ENCODE data around the gene ANKRD12. TPM values are rescaled to one million over a fixed set of nuclear protein-coding genes. Genes with fewer than 3 reads are reported as not detected.
"Not testable (repeated sequence)": the region's sequence is repeated elsewhere in the genome, so short reads cannot be mapped to it uniquely, and the experiment has no call there.

Gene ANKRD12
- total and polyA plus RNA-seq, 10 of the 15 experiments (the other 5 are each of a cell fraction or from before 2014, with no cell fraction given): 5.9 to 45.7 (median 20.2) TPM

DNA sequence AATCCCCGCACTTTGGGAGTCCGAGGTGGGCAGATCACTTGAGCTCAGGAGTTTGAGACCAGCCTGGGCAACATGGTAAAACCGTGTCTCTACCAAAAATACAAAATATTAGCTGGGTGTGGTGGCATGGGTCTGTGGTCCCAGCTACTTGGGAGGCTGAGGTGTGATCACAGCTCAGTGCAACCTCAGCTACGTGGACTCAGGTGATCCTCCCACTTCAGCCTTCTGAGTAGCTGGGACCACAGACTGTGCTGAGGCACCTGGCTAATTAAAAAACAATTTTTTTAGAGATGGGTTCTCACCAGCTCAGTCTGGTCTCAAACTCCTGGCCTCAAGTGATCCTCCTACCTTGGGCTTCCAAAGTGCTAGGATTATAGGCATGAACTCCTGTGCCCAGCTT lies 23.4 kb downstream of the ANKRD12 start:
- ChIA-PET RAD21 (ENCODE audit: unreplicated experiment) (no interaction called here), POLR2A (interaction anchor here (0.5 to 0.6 kb wide), 3 partner anchors 68 to 638 kb away, joined by 3 read pairs; no protein-coding TSS in a partner anchor), CTCF (interaction anchor here (0.9 to 1.8 kb wide), 6 partner anchors 11 to 463 kb away, joined by 3 to 8 read pairs (median 4); no protein-coding TSS in a partner anchor), SMC1A (ENCODE audit: uncharacterized antibody, unreplicated experiment) (interaction anchor here (1.0 to 2.6 kb wide), 6 partner anchors 11 to 355 kb away, joined by 3 to 9 read pairs (median 4); no protein-coding TSS in a partner anchor)
- Histone ChIP-seq H4K20me1 (ENCODE audit: control insufficient read depth, insufficient read depth) (no peaks in the 10 kb centered on the region; the same call in 1 of the 2 replicates), H3K4me3 (no peak overlapping the region), H3K36me3 (ENCODE audit: control insufficient read depth in 2 of 2, insufficient read depth in 2 of 2, low read length in 1 of 2) (peaks cover 0 to 2% of the 10 kb centered on the region in 2 experiments), H3K4me1 (ENCODE audit: control insufficient read depth, insufficient read depth, low read length) (no peaks in the 10 kb centered on the region), H3K9ac (ENCODE audit: control insufficient read depth, insufficient read depth, low read length) (no peak overlapping the region), H3K79me2 (ENCODE audit: control insufficient read depth, insufficient read depth, low read length) (peaks cover 66% of the 10 kb centered on the region), H3K9me3 (replicated peaks; ENCODE audit: control insufficient read depth, insufficient read depth, low read length) (peaks cover 17% of the 10 kb centered on the region), H3K27ac (ENCODE audit: control insufficient read depth, insufficient read depth) (no peak overlapping the region), H2AFZ (ENCODE audit: control insufficient read depth, low read depth, low read length) (no peak overlapping the region), H3K27me3 (replicated peaks in 1 of 2; ENCODE audit: control insufficient read depth in 2 of 2, insufficient read depth in 2 of 2, low read length in 1 of 2) (no peaks in the 10 kb centered on the region), H3K4me2 (ENCODE audit: control insufficient read depth, insufficient read depth) (no peak overlapping the region)
- BruUV-seq (replicated peaks): no TSS peak
- TF ChIP-seq NBN (IDR thresholded peaks at IDR 0.05) (no peak), RFX5 (IDR thresholded peaks at IDR 0.05; ENCODE audit: low read depth, low read length) (no peak)
- TF ChIP-seq, protein P1, sequence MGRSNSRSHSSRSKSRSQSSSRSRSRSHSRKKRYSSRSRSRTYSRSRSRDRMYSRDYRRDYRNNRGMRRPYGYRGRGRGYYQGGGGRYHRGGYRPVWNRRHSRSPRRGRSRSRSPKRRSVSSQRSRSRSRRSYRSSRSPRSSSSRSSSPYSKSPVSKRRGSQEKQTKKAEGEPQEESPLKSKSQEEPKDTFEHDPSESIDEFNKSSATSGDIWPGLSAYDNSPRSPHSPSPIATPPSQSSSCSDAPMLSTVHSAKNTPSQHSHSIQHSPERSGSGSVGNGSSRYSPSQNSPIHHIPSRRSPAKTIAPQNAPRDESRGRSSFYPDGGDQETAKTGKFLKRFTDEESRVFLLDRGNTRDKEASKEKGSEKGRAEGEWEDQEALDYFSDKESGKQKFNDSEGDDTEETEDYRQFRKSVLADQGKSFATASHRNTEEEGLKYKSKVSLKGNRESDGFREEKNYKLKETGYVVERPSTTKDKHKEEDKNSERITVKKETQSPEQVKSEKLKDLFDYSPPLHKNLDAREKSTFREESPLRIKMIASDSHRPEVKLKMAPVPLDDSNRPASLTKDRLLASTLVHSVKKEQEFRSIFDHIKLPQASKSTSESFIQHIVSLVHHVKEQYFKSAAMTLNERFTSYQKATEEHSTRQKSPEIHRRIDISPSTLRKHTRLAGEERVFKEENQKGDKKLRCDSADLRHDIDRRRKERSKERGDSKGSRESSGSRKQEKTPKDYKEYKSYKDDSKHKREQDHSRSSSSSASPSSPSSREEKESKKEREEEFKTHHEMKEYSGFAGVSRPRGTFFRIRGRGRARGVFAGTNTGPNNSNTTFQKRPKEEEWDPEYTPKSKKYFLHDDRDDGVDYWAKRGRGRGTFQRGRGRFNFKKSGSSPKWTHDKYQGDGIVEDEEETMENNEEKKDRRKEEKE (IDR thresholded peaks at IDR 0.05): no peak
- DNase-seq (ENCODE audit: low read depth, low spot score) (no peak), FAIRE-seq (no peak), ATAC-seq (no peak)
- intact Hi-C loops (cut with micrococcal nuclease; ENCODE audit: unreplicated experiment) (no loop called here), in situ Hi-C loops (cut with MboI) (no loop called here)
- WGBS (ENCODE audit: insufficient coverage, insufficient replicate concordance, low lambda C conversion rate, missing lambda C conversion rate): 96% methylated on average over 4 of the region's 4 CpGs

DNA sequence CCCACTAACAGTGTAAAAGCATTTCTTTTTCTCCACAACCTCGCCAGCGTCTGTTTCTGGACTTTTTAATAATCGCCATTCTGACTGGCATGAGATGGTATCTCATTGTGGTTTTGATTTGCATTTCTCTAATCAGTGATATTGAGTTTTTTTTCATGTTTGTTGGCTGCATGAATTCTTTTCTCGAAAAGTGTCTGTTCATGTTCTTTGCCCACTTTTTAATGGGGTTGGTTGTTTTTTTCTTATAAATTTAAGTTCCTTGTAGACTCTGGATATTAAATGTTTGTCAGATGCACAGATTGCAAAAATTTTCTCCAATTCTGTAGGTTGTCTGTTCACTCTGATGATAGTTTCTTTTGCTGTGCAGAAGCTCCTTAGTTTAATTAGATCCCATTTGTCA lies 26.1 kb downstream of the ANKRD12 start:
- H3K4me3 ChIP-seq; SMC1A ChIA-PET (ENCODE audit: uncharacterized antibody, unreplicated experiment); H3K4me2 ChIP-seq (ENCODE audit: control insufficient read depth, insufficient read depth); in situ Hi-C loops (cut with MboI); DNase-seq (ENCODE audit: low read depth, low spot score); H3K4me1 ChIP-seq (ENCODE audit: control insufficient read depth, insufficient read depth, low read length); POLR2A ChIA-PET; FAIRE-seq; ATAC-seq; RAD21 ChIA-PET (ENCODE audit: unreplicated experiment); CTCF ChIA-PET; H3K27me3 ChIP-seq (replicated peaks in 1 of 2; ENCODE audit: control insufficient read depth in 2 of 2, insufficient read depth in 2 of 2, low read length in 1 of 2); H3K36me3 ChIP-seq (ENCODE audit: control insufficient read depth in 2 of 2, insufficient read depth in 2 of 2, low read length in 1 of 2); BruUV-seq (replicated peaks); intact Hi-C loops (cut with micrococcal nuclease; ENCODE audit: unreplicated experiment); H4K20me1 ChIP-seq (ENCODE audit: control insufficient read depth, insufficient read depth); H2AFZ ChIP-seq (ENCODE audit: control insufficient read depth, low read depth, low read length); H3K9ac ChIP-seq (ENCODE audit: control insufficient read depth, insufficient read depth, low read length); H3K27ac ChIP-seq (ENCODE audit: control insufficient read depth, insufficient read depth): not testable (repeated sequence)
- Histone ChIP-seq H3K79me2 (ENCODE audit: control insufficient read depth, insufficient read depth, low read length) (peaks cover 51% of the 10 kb centered on the region), H3K9me3 (replicated peaks; ENCODE audit: control insufficient read depth, insufficient read depth, low read length) (peaks cover 21% of the 10 kb centered on the region)
- 99% methylated on average over 4 of the region's 4 CpGs for WGBS (ENCODE audit: insufficient coverage, insufficient replicate concordance, low lambda C conversion rate, missing lambda C conversion rate)

DNA sequence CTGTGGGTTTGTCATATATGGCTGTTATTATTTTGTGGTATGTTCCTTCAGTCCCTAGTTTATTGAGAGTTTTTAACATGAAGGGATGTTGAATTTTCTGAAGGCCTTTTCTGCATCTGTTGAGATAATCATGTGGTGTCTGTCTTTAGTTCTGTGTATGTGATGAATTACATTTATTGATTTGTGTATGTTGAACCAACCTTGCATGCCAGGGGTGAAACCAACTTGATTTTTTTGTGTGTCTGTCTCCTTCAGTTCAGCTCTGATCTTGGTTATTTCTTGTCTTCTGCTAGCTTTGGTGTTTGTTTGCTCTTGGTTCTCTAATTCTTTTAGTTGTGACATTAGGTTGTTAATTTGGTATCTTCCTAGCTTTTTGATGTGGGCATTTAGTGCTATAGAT lies 27.6 kb downstream of the ANKRD12 start:
- SMC1A ChIA-PET (ENCODE audit: uncharacterized antibody, unreplicated experiment): interaction anchor here (1.1 to 1.9 kb wide), 2 partner anchors 12 to 16 kb away, joined by 3 to 6 read pairs; no protein-coding TSS in a partner anchor
- H3K27me3 ChIP-seq (replicated peaks in 1 of 2; ENCODE audit: control insufficient read depth in 2 of 2, insufficient read depth in 2 of 2, low read length in 1 of 2); ATAC-seq; H3K27ac ChIP-seq (ENCODE audit: control insufficient read depth, insufficient read depth); H3K9ac ChIP-seq (ENCODE audit: control insufficient read depth, insufficient read depth, low read length); H3K4me1 ChIP-seq (ENCODE audit: control insufficient read depth, insufficient read depth, low read length); in situ Hi-C loops (cut with MboI); H4K20me1 ChIP-seq (ENCODE audit: control insufficient read depth, insufficient read depth); H3K4me2 ChIP-seq (ENCODE audit: control insufficient read depth, insufficient read depth); intact Hi-C loops (cut with micrococcal nuclease; ENCODE audit: unreplicated experiment); H2AFZ ChIP-seq (ENCODE audit: control insufficient read depth, low read depth, low read length); RAD21 ChIA-PET (ENCODE audit: unreplicated experiment); POLR2A ChIA-PET; BruUV-seq (replicated peaks); DNase-seq (ENCODE audit: low read depth, low spot score); FAIRE-seq; H3K36me3 ChIP-seq (ENCODE audit: control insufficient read depth in 2 of 2, insufficient read depth in 2 of 2, low read length in 1 of 2); H3K4me3 ChIP-seq: not testable (repeated sequence)
- CTCF ChIA-PET: interaction anchor here (1.8 kb wide), 1 partner anchor 17 kb away, joined by 4 read pairs; no protein-coding TSS in a partner anchor
- Histone ChIP-seq H3K9me3 (replicated peaks; ENCODE audit: control insufficient read depth, insufficient read depth, low read length) (peaks cover 21% of the 10 kb centered on the region), H3K79me2 (ENCODE audit: control insufficient read depth, insufficient read depth, low read length) (peaks cover 40% of the 10 kb centered on the region)

Data from GM12878 (cell line).